HEK293 (cell line): ENCODE data around the gene UFL1.
A peak's percentile ranks its signal among the peaks of the same experiment; 100 is the strongest.

Source experiments
- BCL11B ChIP-seq: fragments of 450-650 bp; formaldehyde crosslinking; IDR thresholded peaks from 2 replicates; pipeline ENCODE4 v1.5.1; 2016; ENCODE audit warnings: low read depth, missing biosample characterization, missing genetic modification characterization
- EGR2 ChIP-seq: fragments of 450-650 bp; formaldehyde crosslinking; IDR thresholded peaks from 2 replicates; pipeline ENCODE4 v1.5.1; 2016; ENCODE audit warnings: low read depth, missing biosample characterization, missing genetic modification characterization
- INSM2 ChIP-seq: fragments of 450-650 bp; formaldehyde crosslinking; IDR thresholded peaks from 2 replicates; pipeline ENCODE4 v1.5.1; 2016; ENCODE audit warnings: missing biosample characterization, missing genetic modification characterization
- REPIN1 ChIP-seq: fragments of 450-650 bp; formaldehyde crosslinking; IDR thresholded peaks from 2 replicates; pipeline ENCODE4 v1.5.1; 2017; ENCODE audit warnings: missing biosample characterization, missing genetic modification characterization, low read depth
- ZBTB8A ChIP-seq: fragments of 450-650 bp; formaldehyde crosslinking; IDR thresholded peaks from 2 replicates; pipeline ENCODE4 v1.5.1; 2016; ENCODE audit warnings: missing biosample characterization, missing genetic modification characterization
- ZFHX2 ChIP-seq: fragments of 450-650 bp; formaldehyde crosslinking; conservative IDR thresholded peaks from 2 replicates; pipeline ENCODE4 v1.5.1; 2016; ENCODE audit warnings: missing biosample characterization, missing genetic modification characterization
- ZNF114 ChIP-seq: fragments of 450-650 bp; formaldehyde crosslinking; IDR thresholded peaks from 2 replicates; pipeline ENCODE4 v1.5.0; 2017; ENCODE audit warnings: missing biosample characterization, missing genetic modification characterization
- ZNF140 ChIP-seq: fragments of 450-650 bp; formaldehyde crosslinking; IDR thresholded peaks from 2 replicates; pipeline ENCODE4 v1.5.1; 2016; ENCODE audit warnings: missing biosample characterization, missing genetic modification characterization
- ZNF155 ChIP-seq: fragments of 450-650 bp; formaldehyde crosslinking; IDR thresholded peaks from 2 replicates; pipeline ENCODE4 v1.5.1; 2016; ENCODE audit warnings: missing biosample characterization, missing genetic modification characterization
- ZNF174 ChIP-seq: fragments of 450-650 bp; formaldehyde crosslinking; IDR thresholded peaks from 2 replicates; pipeline ENCODE4 v1.5.0; 2017; ENCODE audit warnings: missing biosample characterization, mild to moderate bottlenecking, missing genetic modification characterization
- ZNF302 ChIP-seq: fragments of 450-650 bp; formaldehyde crosslinking; IDR thresholded peaks from 2 replicates; pipeline ENCODE4 v1.5.1; 2016; ENCODE audit warnings: missing biosample characterization, missing genetic modification characterization, low read depth
- ZNF391 ChIP-seq: fragments of 450-650 bp; formaldehyde crosslinking; IDR thresholded peaks from 2 replicates; pipeline ENCODE4 v1.5.1; 2016; ENCODE audit warnings: low read depth, missing biosample characterization, missing genetic modification characterization, borderline replicate concordance
- ZNF416 ChIP-seq: fragments of 450-650 bp; formaldehyde crosslinking; IDR thresholded peaks from 2 replicates; pipeline ENCODE4 v1.5.1; 2016; ENCODE audit warnings: missing biosample characterization, missing genetic modification characterization
- ZNF426 ChIP-seq: fragments of 450-650 bp; formaldehyde crosslinking; IDR thresholded peaks from 2 replicates; pipeline ENCODE4 v1.5.1; 2017; ENCODE audit warnings: missing biosample characterization, missing genetic modification characterization, mild to moderate bottlenecking, inconsistent platforms, moderate library complexity
- ZNF48 ChIP-seq: fragments of 450-650 bp; formaldehyde crosslinking; IDR thresholded peaks from 2 replicates; pipeline ENCODE4 v1.5.1; 2016; ENCODE audit warnings: missing biosample characterization, missing genetic modification characterization
- ZNF549 ChIP-seq: fragments of 450-650 bp; IDR thresholded peaks from 2 replicates; pipeline ENCODE4 v1.5.1; 2018; ENCODE audit warnings: missing biosample characterization, missing genetic modification characterization, mild to moderate bottlenecking, inconsistent platforms, moderate library complexity
- ZNF610 ChIP-seq: fragments of 450-650 bp; formaldehyde crosslinking; IDR thresholded peaks from 2 replicates; pipeline ENCODE4 v1.5.1; 2016; ENCODE audit warnings: missing biosample characterization, missing genetic modification characterization, borderline replicate concordance
- ZNF658 ChIP-seq: fragments of 450-650 bp; formaldehyde crosslinking; IDR thresholded peaks from 2 replicates; pipeline ENCODE4; 2016; ENCODE audit warnings: missing biosample characterization, missing genetic modification characterization
- ZNF747 ChIP-seq: fragments of 450-650 bp; formaldehyde crosslinking; IDR thresholded peaks from 2 replicates; pipeline ENCODE4 v1.5.1; 2016; ENCODE audit warnings: missing biosample characterization, missing genetic modification characterization
- ZNF776 ChIP-seq: fragments of 450-650 bp; formaldehyde crosslinking; IDR thresholded peaks from 2 replicates; pipeline ENCODE4 v1.5.0; 2017; ENCODE audit warnings: missing biosample characterization, missing genetic modification characterization, borderline replicate concordance
- ZSCAN18 ChIP-seq: fragments of 450-650 bp; formaldehyde crosslinking; IDR thresholded peaks from 2 replicates; pipeline ENCODE4 v1.5.1; 2016; ENCODE audit warnings: missing biosample characterization, missing genetic modification characterization
- ZSCAN30 ChIP-seq: fragments of 450-650 bp; IDR thresholded peaks from 2 replicates; pipeline ENCODE4 v1.5.1; 2018; ENCODE audit warnings: missing biosample characterization, mild to moderate bottlenecking, missing genetic modification characterization, moderate library complexity
- TF ChIP-seq, protein P1 (sequence below): fragments of 450-650 bp; formaldehyde crosslinking; IDR thresholded peaks from 2 replicates; pipeline ENCODE4 v1.5.1; 2016; ENCODE audit warnings: missing biosample characterization, missing genetic modification characterization
- TF ChIP-seq, protein P2 (sequence below): fragments of 450-650 bp; formaldehyde crosslinking; IDR thresholded peaks from 2 replicates; pipeline ENCODE4 v1.5.1; 2016; ENCODE audit warnings: missing biosample characterization, missing genetic modification characterization
- TF ChIP-seq, protein P3 (sequence below): fragments of 450-650 bp; formaldehyde crosslinking; IDR thresholded peaks from 2 replicates; pipeline ENCODE4 v1.5.1; 2016; ENCODE audit warnings: missing biosample characterization, missing genetic modification characterization, borderline replicate concordance
- TF ChIP-seq, protein P4 (sequence below): fragments of 450-650 bp; formaldehyde crosslinking; IDR thresholded peaks from 2 replicates; pipeline ENCODE4 v1.5.1; 2016; ENCODE audit warnings: missing biosample characterization, missing genetic modification characterization

The UFL1 gene

GRCh38 chr6:96521644-96522464, at the start of gene UFL1 (continued):
- TF ChIP-seq ZNF658 (tag by site-specific recombination) (no peak), ZNF549 (no peak), ZNF155 (tag by site-specific recombination) (no peak), ZNF776 (no peak), ZSCAN18 (no peak), BCL11B (tag by site-specific recombination) (no peak), ZNF302 (tag by site-specific recombination) (no peak), ZNF48 (tag by site-specific recombination) (no peak), ZBTB8A (tag by site-specific recombination) (peak; percentile 94), ZFHX2 (tag by site-specific recombination) (peak; percentile 78), ZSCAN30 (peak; percentile 60), ZNF114 (tag by site-specific recombination) (no peak), ZNF416 (tag by site-specific recombination) (no peak), ZNF140 (tag by site-specific recombination) (no peak), INSM2 (tag by site-specific recombination) (0 out of 2 replicates have a peak, but pooled peaks have one; percentile 14), REPIN1 (tag by site-specific recombination) (0 out of 2 replicates have a peak, but pooled peaks have one; percentile 47), ZNF426 (tag by site-specific recombination) (no peak), ZNF747 (tag by site-specific recombination) (no peak), ZNF610 (no peak), ZNF174 (tag by site-specific recombination) (no peak), EGR2 (peak; percentile 77), ZNF391 (tag by site-specific recombination) (peak; percentile 72; the same call in 1 of the 2 replicates)
- TF ChIP-seq, protein P1, sequence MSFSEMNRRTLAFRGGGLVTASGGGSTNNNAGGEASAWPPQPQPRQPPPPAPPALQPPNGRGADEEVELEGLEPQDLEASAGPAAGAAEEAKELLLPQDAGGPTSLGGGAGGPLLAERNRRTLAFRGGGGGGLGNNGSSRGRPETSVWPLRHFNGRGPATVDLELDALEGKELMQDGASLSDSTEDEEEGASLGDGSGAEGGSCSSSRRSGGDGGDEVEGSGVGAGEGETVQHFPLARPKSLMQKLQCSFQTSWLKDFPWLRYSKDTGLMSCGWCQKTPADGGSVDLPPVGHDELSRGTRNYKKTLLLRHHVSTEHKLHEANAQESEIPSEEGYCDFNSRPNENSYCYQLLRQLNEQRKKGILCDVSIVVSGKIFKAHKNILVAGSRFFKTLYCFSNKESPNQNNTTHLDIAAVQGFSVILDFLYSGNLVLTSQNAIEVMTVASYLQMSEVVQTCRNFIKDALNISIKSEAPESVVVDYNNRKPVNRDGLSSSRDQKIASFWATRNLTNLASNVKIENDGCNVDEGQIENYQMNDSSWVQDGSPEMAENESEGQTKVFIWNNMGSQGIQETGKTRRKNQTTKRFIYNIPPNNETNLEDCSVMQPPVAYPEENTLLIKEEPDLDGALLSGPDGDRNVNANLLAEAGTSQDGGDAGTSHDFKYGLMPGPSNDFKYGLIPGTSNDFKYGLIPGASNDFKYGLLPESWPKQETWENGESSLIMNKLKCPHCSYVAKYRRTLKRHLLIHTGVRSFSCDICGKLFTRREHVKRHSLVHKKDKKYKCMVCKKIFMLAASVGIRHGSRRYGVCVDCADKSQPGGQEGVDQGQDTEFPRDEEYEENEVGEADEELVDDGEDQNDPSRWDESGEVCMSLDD (tag by site-specific recombination): peak; percentile 89
- TF ChIP-seq, protein P2, sequence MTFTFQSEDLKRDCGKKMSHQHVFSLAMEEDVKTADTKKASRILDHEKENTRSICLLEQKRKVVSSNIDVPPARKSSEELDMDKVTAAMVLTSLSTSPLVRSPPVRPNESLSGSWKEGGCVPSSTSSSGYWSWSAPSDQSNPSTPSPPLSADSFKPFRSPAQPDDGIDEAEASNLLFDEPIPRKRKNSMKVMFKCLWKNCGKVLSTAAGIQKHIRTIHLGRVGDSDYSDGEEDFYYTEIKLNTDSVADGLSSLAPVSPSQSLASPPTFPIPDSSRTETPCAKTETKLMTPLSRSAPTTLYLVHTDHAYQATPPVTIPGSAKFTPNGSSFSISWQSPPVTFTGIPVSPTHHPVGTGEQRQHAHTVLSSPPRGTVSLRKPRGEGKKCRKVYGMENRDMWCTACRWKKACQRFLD (tag by site-specific recombination): no peak
- TF ChIP-seq, protein P3, sequence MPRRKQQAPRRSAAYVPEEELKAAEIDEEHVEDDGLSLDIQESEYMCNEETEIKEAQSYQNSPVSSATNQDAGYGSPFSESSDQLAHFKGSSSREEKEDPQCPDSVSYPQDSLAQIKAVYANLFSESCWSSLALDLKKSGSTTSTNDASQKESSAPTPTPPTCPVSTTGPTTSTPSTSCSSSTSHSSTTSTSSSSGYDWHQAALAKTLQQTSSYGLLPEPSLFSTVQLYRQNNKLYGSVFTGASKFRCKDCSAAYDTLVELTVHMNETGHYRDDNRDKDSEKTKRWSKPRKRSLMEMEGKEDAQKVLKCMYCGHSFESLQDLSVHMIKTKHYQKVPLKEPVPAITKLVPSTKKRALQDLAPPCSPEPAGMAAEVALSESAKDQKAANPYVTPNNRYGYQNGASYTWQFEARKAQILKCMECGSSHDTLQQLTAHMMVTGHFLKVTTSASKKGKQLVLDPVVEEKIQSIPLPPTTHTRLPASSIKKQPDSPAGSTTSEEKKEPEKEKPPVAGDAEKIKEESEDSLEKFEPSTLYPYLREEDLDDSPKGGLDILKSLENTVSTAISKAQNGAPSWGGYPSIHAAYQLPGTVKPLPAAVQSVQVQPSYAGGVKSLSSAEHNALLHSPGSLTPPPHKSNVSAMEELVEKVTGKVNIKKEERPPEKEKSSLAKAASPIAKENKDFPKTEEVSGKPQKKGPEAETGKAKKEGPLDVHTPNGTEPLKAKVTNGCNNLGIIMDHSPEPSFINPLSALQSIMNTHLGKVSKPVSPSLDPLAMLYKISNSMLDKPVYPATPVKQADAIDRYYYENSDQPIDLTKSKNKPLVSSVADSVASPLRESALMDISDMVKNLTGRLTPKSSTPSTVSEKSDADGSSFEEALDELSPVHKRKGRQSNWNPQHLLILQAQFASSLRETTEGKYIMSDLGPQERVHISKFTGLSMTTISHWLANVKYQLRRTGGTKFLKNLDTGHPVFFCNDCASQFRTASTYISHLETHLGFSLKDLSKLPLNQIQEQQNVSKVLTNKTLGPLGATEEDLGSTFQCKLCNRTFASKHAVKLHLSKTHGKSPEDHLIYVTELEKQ (tag by site-specific recombination): no peak
- TF ChIP-seq, protein P4, sequence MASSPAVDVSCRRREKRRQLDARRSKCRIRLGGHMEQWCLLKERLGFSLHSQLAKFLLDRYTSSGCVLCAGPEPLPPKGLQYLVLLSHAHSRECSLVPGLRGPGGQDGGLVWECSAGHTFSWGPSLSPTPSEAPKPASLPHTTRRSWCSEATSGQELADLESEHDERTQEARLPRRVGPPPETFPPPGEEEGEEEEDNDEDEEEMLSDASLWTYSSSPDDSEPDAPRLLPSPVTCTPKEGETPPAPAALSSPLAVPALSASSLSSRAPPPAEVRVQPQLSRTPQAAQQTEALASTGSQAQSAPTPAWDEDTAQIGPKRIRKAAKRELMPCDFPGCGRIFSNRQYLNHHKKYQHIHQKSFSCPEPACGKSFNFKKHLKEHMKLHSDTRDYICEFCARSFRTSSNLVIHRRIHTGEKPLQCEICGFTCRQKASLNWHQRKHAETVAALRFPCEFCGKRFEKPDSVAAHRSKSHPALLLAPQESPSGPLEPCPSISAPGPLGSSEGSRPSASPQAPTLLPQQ: 0 out of 2 replicates have a peak, but pooled peaks have one; percentile 81
